Lung (tissue), 12 donors: Measurements from ENCODE around the gene GDI1. TPM values are rescaled to one million over a fixed set of nuclear protein-coding genes. Genes with fewer than 3 reads are reported as not detected.
A peak's percentile ranks its signal among the peaks of the same experiment; 100 is the strongest.

Experiments used
- ATAC-seq: fragments of 200-7000 bp; cut with Tn5 transposase; one replicate; pipeline ENCODE4 v1.9.1; 2020; ENCODE audit warnings: moderate number of reproducible peaks; ENCODE audit not compliant: insufficient read depth, low FRiP score
- DNase-seq, 3 donors: peaks; one replicate each; pipeline ENCODE4 v3.0.0-alpha.2; 2013 to 2017
- H3K27ac ChIP-seq, 2 donors: one replicate each; pipeline ENCODE4 v1.5.1; 2013; ENCODE audit warnings: mild to moderate bottlenecking in 2 of 2, moderate library complexity in 2 of 2, control low read depth in 1 of 2, inconsistent platforms in 1 of 2, low read depth in 1 of 2, low read length in 1 of 2
- H3K27me3 ChIP-seq, 3 donors: one replicate each; pipeline ENCODE4 v1.5.1; 2013; ENCODE audit warnings: low read length in 2 of 3; ENCODE audit not compliant: control insufficient read depth in 3 of 3, insufficient read depth in 3 of 3
- H3K36me3 ChIP-seq, 4 donors: one replicate each; pipeline ENCODE4 v1.5.1; 2013; ENCODE audit warnings: low read length in 4 of 4, mild to moderate bottlenecking in 1 of 4, moderate library complexity in 1 of 4; ENCODE audit not compliant: control insufficient read depth in 4 of 4, insufficient read depth in 4 of 4
- H3K4me1 ChIP-seq, 5 donors: one replicate each; pipeline ENCODE4 v1.5.1; 2013; ENCODE audit warnings: low read length in 5 of 5, mild to moderate bottlenecking in 2 of 5, moderate library complexity in 1 of 5; ENCODE audit not compliant: control insufficient read depth in 5 of 5, insufficient read depth in 5 of 5
- H3K4me3 ChIP-seq: one replicate; pipeline ENCODE4 v1.5.1; 2013; ENCODE audit warnings: mild to moderate bottlenecking, control low read depth, moderate library complexity
- H3K9ac ChIP-seq, 2 donors: one replicate each; pipeline ENCODE4 v1.5.1; 2013; ENCODE audit warnings: low read length in 2 of 2, control low read depth in 1 of 2; ENCODE audit not compliant: insufficient read depth in 1 of 2
- H3K9me3 ChIP-seq, 4 donors: one replicate each; pipeline ENCODE4 v1.5.1; 2013; ENCODE audit warnings: low read length in 3 of 4, mild to moderate bottlenecking in 1 of 4, moderate library complexity in 1 of 4; ENCODE audit not compliant: control insufficient read depth in 4 of 4, insufficient read depth in 3 of 4
- CTCF ChIP-seq: IDR thresholded peaks from 2 replicates; pipeline ENCODE4 v1.5.1; 2012; ENCODE audit warnings: mild to moderate bottlenecking; ENCODE audit errors: control extremely low read depth, extremely low read depth
- WGBS, 2 donors: extraction: QIAGEN DNeasy Blood & Tissue Kit; methylation state at CpG; one replicate each; pipeline ENCODE4 v1.1.7; 2013; 5-methylcytosine and 5-hydroxymethylcytosine counted together
- polyA plus RNA-seq, 2 donors: library from polyadenylated mRNA; stranded (reverse); fragments of 200-250 nt; gene quantifications; one replicate each; pipeline ENCODE4 v1.2.1, GENCODE V29; 2013
- total RNA-seq, 2 donors: library from RNA; depleted of rRNA in 1 of 2; stranded (reverse); fragments of >200 nt in 1 of 2; gene quantifications; one replicate each; pipeline ENCODE4 v1.2.1, GENCODE V29; 2014 to 2021
- donor health status: control.
- donor health status: control.
- donor health status: Bipolar disorder and iron deficiency.
- donor health status: healthy.
- donor health status: DM: yes; HTN: yes; CAD: no.

The GDI1 gene
- total and polyA plus RNA-seq, 4 donors: 64.0 to 130 (median 116) TPM

GRCh38 chrX:154478728-154479622 is 42.0 kb downstream of the GDI1 start, which contains the start of gene LAGE3:
Gene LAGE3 (minus strand): TSS chrX:154479281. CDS start chrX:154478915, 366 bp downstream.
- no peaks in the 10 kb centered on the region for H3K4me1 ChIP-seq
- peak within 1 kb of the TSS; percentile 17 for H3K4me3 ChIP-seq
- H3K36me3 ChIP-seq: peaks cover 0 to 2% (median 0%) of the 10 kb centered on the region in 4 donors
- no peaks in the 10 kb centered on the region for H3K27me3 ChIP-seq
- peak within 1 kb of the TSS in 1 of 2 donors; percentile 5 for H3K9ac ChIP-seq
- WGBS, 2 donors: 2 to 38% methylated on average over 38 to 85 of the region's 85 CpGs
- H3K27ac ChIP-seq: peak within 1 kb of the TSS; percentile 78 to 81
- ATAC-seq: peak; percentile 91
- H3K9me3 ChIP-seq: peaks cover 0 to 2% (median 0%) of the 10 kb centered on the region in 4 donors
- DNase-seq: peak; percentile 89 to 94 (median 92)
- TF ChIP-seq CTCF: no peak

GRCh38 chrX:154481195-154481594 is 44.2 kb downstream of the GDI1 start:
- 85 to 97% methylated on average over 3 to 5 of the region's 5 CpGs for WGBS, 2 donors
- ATAC-seq: no peak

GRCh38 chrX:154481911-154482601 is 45.1 kb downstream of the GDI1 start:
- H3K9ac ChIP-seq: no peak overlapping the region
- H3K36me3 ChIP-seq: peaks cover 0 to 7% (median under 1%) of the 10 kb centered on the region in 4 donors
- no peaks in the 10 kb centered on the region for H3K27me3 ChIP-seq
- ATAC-seq: no peak
- H3K4me1 ChIP-seq: peaks cover 0 to 4% (median 0%) of the 10 kb centered on the region in 5 donors
- peaks cover 0 to 2% (median 0%) of the 10 kb centered on the region in 4 donors for H3K9me3 ChIP-seq
- WGBS, 2 donors: 78 to 89% methylated on average over 14 of the region's 14 CpGs
- no peak overlapping the region for H3K27ac ChIP-seq
- TF ChIP-seq CTCF: no peak
- no peak for DNase-seq
- H3K4me3 ChIP-seq: no peak overlapping the region

More at GRCh38 chrX:154481195-154481594, 44.2 kb downstream of the GDI1 start:
- DNase-seq: no peak
- H3K9ac ChIP-seq: no peak overlapping the region
- H3K4me1 ChIP-seq: peaks cover 0 to 4% (median 0%) of the 10 kb centered on the region in 5 donors
- no peak overlapping the region for H3K27ac ChIP-seq
- peaks cover 0 to 2% (median 0%) of the 10 kb centered on the region in 4 donors for H3K9me3 ChIP-seq
- H3K27me3 ChIP-seq: no peaks in the 10 kb centered on the region
- no peak for TF ChIP-seq CTCF
- no peak overlapping the region for H3K4me3 ChIP-seq
- peaks cover 0 to 7% (median under 1%) of the 10 kb centered on the region in 4 donors for H3K36me3 ChIP-seq
